Mammary epithelial cell (primary cell): ENCODE data around the gene CACTIN.

Experiments used
- CTCF ChIP-seq, 2 donors: IDR thresholded peaks in 1 of 2; conservative IDR thresholded peaks in 1 of 2; 2 replicates each; pipeline ENCODE4 v1.5.1; 2011 to 2012; ENCODE audit warnings: inconsistent platforms in 2 of 2, low read length in 2 of 2, mild to moderate bottlenecking in 2 of 2, control low read depth in 1 of 2, low read depth in 1 of 2; ENCODE audit not compliant: insufficient read depth in 1 of 2; ENCODE audit errors: extremely low read depth in 1 of 2
- EZH2 ChIP-seq: IDR thresholded peaks from 2 replicates; pipeline ENCODE4 v1.6.1; 2012; ENCODE audit warnings: low read length, inconsistent platforms, borderline replicate concordance

- no peak for TF ChIP-seq CTCF (conservative IDR thresholded peaks at IDR 0.05 in 1 of 2, IDR thresholded peaks at IDR 0.05 in 1 of 2; ENCODE audit: extremely low read depth in 1 of 2, insufficient read depth in 1 of 2, low read depth in 1 of 2, low read length in 2 of 2)
- TF ChIP-seq EZH2 = no peak
Observed at GRCh38 chr19:3661284-3662238, 35.0 kb upstream of the CACTIN start.
